Measurements from ENCODE around the gene IGFLR1. TPM values are rescaled to one million over a fixed set of nuclear protein-coding genes. Genes with fewer than 3 reads are reported as not detected.

IGFLR1 gene
- total RNA-seq, 1 donor = 0.72 TPM

DNA sequence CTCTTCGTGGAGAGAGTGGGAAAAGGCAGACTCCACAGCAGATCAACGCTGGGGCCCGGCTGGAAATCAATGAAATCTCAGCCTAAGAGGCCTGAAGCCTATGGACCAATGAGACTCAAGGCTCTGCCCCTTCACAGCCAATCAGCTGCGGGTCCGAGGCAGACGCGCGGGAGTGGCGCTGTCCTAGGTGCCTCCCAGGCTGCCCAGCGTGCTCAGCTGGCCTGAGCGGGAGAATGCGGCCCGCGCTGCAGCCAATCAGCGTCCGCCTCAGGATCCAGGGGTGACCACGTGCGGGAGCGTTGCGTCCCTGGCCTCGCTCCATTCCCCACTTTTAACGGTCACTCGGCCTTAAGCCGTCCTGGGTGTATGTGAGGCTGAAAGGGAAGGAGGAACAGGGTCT is 38.0 kb downstream of the IGFLR1 start, which contains the start of gene ZBTB32:
ZBTB32 (plus strand) TSS at position 341 of the 400 bp plus-strand sequence. CDS start 10,069 bp downstream, outside the sequence.
- H3K27ac ChIP-seq (ENCODE audit: low read depth, low read length) = no peak within 1 kb of the TSS
- peaks cover 6% of the 10 kb centered on the region for H3K4me1 ChIP-seq (ENCODE audit: insufficient read depth, low read length)
- DNase-seq (ENCODE audit: insufficient read length, low spot score, missing footprints) = peak; percentile 96
- no peaks in the 10 kb centered on the region for H3K27me3 ChIP-seq (ENCODE audit: insufficient read depth, low read length)
- H3K9me3 ChIP-seq (ENCODE audit: low read depth, low read length) = no peaks in the 10 kb centered on the region
- H2AFZ ChIP-seq (ENCODE audit: low read length) = no peak within 1 kb of the TSS
- TF ChIP-seq, protein P1, sequence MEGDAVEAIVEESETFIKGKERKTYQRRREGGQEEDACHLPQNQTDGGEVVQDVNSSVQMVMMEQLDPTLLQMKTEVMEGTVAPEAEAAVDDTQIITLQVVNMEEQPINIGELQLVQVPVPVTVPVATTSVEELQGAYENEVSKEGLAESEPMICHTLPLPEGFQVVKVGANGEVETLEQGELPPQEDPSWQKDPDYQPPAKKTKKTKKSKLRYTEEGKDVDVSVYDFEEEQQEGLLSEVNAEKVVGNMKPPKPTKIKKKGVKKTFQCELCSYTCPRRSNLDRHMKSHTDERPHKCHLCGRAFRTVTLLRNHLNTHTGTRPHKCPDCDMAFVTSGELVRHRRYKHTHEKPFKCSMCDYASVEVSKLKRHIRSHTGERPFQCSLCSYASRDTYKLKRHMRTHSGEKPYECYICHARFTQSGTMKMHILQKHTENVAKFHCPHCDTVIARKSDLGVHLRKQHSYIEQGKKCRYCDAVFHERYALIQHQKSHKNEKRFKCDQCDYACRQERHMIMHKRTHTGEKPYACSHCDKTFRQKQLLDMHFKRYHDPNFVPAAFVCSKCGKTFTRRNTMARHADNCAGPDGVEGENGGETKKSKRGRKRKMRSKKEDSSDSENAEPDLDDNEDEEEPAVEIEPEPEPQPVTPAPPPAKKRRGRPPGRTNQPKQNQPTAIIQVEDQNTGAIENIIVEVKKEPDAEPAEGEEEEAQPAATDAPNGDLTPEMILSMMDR (IDR thresholded peaks at IDR 0.05; ENCODE audit: extremely low read depth, low read depth, low read length) = no peak
- H3K4me3 ChIP-seq (ENCODE audit: insufficient read depth, low read length) = no peak within 1 kb of the TSS
- no peaks in the 10 kb centered on the region for H3K79me2 ChIP-seq (ENCODE audit: insufficient read depth, low read length)
- no peak within 1 kb of the TSS for H3K4me2 ChIP-seq (ENCODE audit: insufficient read depth, low read length)
- H3K36me3 ChIP-seq (ENCODE audit: insufficient read depth, low read length) = no peaks in the 10 kb centered on the region
- no peaks in the 10 kb centered on the region for H4K20me1 ChIP-seq (ENCODE audit: insufficient read depth, low read length)

DNA sequence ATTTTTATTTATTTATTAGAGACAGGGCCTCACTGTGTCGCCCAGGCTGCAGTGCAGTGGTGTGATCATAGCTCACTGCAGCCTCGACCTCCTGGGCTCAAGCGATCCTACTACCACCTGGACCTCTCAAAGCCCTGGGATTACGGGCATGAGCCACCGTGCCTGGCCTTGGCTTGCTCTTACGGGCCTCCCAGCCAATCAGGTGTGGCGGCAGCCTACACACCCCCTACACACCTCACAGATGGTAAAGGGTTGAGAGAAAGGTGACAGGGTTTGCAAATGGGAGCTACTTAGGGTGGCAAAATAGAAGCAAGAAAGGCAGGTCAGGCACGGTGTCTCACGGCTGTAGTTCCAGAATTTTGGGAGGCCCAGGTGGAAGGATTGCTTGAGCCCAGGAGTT is 38.9 kb downstream of the IGFLR1 start:
- Histone ChIP-seq H3K4me2 (ENCODE audit: insufficient read depth, low read length) (no peak overlapping the region), H3K9me3 (ENCODE audit: low read depth, low read length) (no peaks in the 10 kb centered on the region), H3K79me2 (ENCODE audit: insufficient read depth, low read length) (no peaks in the 10 kb centered on the region), H3K36me3 (ENCODE audit: insufficient read depth, low read length) (no peaks in the 10 kb centered on the region), H3K4me3 (ENCODE audit: insufficient read depth, low read length) (no peak overlapping the region), H2AFZ (ENCODE audit: low read length) (no peak overlapping the region), H3K27ac (ENCODE audit: low read depth, low read length) (no peak overlapping the region), H3K27me3 (ENCODE audit: insufficient read depth, low read length) (no peaks in the 10 kb centered on the region), H3K4me1 (ENCODE audit: insufficient read depth, low read length) (peaks cover 6% of the 10 kb centered on the region), H4K20me1 (ENCODE audit: insufficient read depth, low read length) (no peaks in the 10 kb centered on the region)
- peak; percentile 34 for DNase-seq (ENCODE audit: insufficient read length, low spot score, missing footprints)
- TF ChIP-seq, protein P1 (IDR thresholded peaks at IDR 0.05; ENCODE audit: extremely low read depth, low read depth, low read length) = no peak

DNA sequence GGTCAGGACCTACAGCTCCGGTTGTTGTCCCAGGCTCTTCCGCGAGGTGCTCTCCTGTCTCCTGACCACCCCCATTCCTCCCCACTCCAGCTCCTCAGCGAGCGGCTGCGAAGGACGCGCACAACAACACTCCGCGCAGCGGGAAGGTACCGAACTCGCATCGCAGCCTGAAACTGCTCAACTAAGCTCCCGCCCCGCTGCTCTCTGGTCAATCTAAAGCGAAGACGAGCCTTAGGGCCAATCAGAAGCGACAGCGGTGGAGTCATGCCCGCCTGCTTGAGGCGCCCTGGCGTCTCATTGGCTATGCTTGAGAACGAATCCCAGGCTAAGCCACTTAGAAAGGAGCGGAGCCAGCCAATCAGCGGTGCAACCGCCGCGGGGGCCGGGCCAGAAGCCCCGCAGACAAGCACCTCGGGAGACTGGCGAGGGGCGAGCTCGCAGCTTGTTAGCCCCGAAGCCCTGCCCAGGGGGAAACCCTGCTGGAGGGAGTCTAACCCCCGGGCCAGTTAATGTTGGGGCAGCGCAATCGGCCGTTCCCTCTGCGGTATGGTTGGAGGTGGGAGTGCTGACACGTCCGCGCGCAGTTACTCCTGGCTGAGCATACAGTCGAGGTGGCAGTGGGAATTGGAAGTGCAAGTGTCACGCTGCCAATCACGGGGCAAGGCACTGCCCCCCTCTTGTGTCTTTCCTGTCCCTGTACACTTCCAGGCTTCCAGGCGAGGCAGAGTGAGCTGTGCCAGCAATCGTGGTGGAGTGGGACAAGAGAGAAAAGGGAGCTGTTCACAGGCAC is 39.8 kb downstream of the IGFLR1 start:
- H3K4me1 ChIP-seq (ENCODE audit: insufficient read depth, low read length) = peaks cover 6% of the 10 kb centered on the region
- peak overlapping the region; percentile 96 for H3K4me2 ChIP-seq (ENCODE audit: insufficient read depth, low read length)
- H3K27me3 ChIP-seq (ENCODE audit: insufficient read depth, low read length) = no peaks in the 10 kb centered on the region
- peak; percentile 99 for DNase-seq (ENCODE audit: insufficient read length, low spot score, missing footprints)
- H3K79me2 ChIP-seq (ENCODE audit: insufficient read depth, low read length) = no peaks in the 10 kb centered on the region
- no peaks in the 10 kb centered on the region for H4K20me1 ChIP-seq (ENCODE audit: insufficient read depth, low read length)
- H2AFZ ChIP-seq (ENCODE audit: low read length) = peak overlapping the region; percentile 90
- no peaks in the 10 kb centered on the region for H3K36me3 ChIP-seq (ENCODE audit: insufficient read depth, low read length)
- no peaks in the 10 kb centered on the region for H3K9me3 ChIP-seq (ENCODE audit: low read depth, low read length)
- H3K27ac ChIP-seq (ENCODE audit: low read depth, low read length) = no peak overlapping the region
- TF ChIP-seq, protein P1 (IDR thresholded peaks at IDR 0.05; ENCODE audit: extremely low read depth, low read depth, low read length) = no peak
- H3K4me3 ChIP-seq (ENCODE audit: insufficient read depth, low read length) = peak overlapping the region; percentile 74

DNA sequence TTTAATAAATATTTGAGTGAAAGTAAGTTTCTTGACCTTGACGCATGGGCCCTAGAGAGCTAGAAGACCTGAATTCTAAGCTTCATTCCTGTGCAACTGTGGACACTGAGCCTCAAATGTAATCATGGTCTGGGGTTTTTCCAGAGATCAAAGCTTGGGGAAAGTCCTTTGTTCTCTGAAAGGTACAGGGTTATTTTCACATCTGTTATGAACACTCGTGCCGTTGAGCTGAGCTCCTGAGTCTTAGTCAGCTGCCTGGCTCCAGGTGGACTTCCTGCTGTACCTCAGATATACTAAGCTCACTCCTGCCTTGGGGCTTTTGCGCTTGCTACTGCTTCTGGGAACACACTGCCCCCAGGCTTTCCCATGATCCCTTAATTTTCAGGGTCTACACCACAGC is 45.4 kb downstream of the IGFLR1 start:
- Histone ChIP-seq H3K4me2 (ENCODE audit: insufficient read depth, low read length) (no peak overlapping the region), H2AFZ (ENCODE audit: low read length) (no peak overlapping the region), H3K27ac (ENCODE audit: low read depth, low read length) (no peak overlapping the region), H3K9me3 (ENCODE audit: low read depth, low read length) (no peaks in the 10 kb centered on the region), H3K79me2 (ENCODE audit: insufficient read depth, low read length) (no peaks in the 10 kb centered on the region), H3K36me3 (ENCODE audit: insufficient read depth, low read length) (no peaks in the 10 kb centered on the region), H3K4me1 (ENCODE audit: insufficient read depth, low read length) (no peaks in the 10 kb centered on the region), H3K4me3 (ENCODE audit: insufficient read depth, low read length) (no peak overlapping the region), H3K27me3 (ENCODE audit: insufficient read depth, low read length) (no peaks in the 10 kb centered on the region), H4K20me1 (ENCODE audit: insufficient read depth, low read length) (no peaks in the 10 kb centered on the region)
- TF ChIP-seq, protein P1 (IDR thresholded peaks at IDR 0.05; ENCODE audit: extremely low read depth, low read depth, low read length) = no peak
- no peak for DNase-seq (ENCODE audit: insufficient read length, low spot score, missing footprints)
